SU-DHL-6 (cell line): ENCODE results near the gene APH1B.

Experiments
- H2AFZ ChIP-seq: fragments of 200-600 bp; sonication (generic); 2 replicates; pipeline ENCODE4 v1.6.1; 2014; ENCODE audit warnings: low read depth, mild to moderate bottlenecking, moderate library complexity, mixed read lengths, antibody characterized with exemption, low read length; ENCODE audit not compliant: severe bottlenecking
- H3F3A ChIP-seq: fragments of 200-600 bp; shearing (Covaris generic); 2 replicates; pipeline ENCODE4 v1.6.0; 2016; ENCODE audit warnings: antibody characterized with exemption, mild to moderate bottlenecking; ENCODE audit not compliant: insufficient read depth
- H3K27ac ChIP-seq: fragments of 200-600 bp; sonication (generic); 2 replicates; pipeline ENCODE4 v1.5.1; 2016; ENCODE audit warnings: low read depth, mild to moderate bottlenecking, low read length, moderate library complexity, mixed read lengths
- H3K27me3 ChIP-seq: fragments of 200-600 bp; sonication (generic), shearing (Covaris generic); 2 replicates; pipeline ENCODE4 v1.6.0; 2014; ENCODE audit warnings: mild to moderate bottlenecking, low read length
- H3K36me3 ChIP-seq: fragments of 200-600 bp; sonication (generic); 2 replicates; pipeline ENCODE4 v1.6.1; 2014; ENCODE audit warnings: mild to moderate bottlenecking, low read length, mixed read lengths
- H3K4me2 ChIP-seq: fragments of 300-600, 200-600 bp; shearing (Covaris generic), sonication (generic); 2 replicates; pipeline ENCODE4 v1.6.0; 2014; ENCODE audit warnings: low read length, low read depth, mild to moderate bottlenecking; ENCODE audit not compliant: poor library complexity, severe bottlenecking
- H3K4me3 ChIP-seq: fragments of 200-600 bp; sonication (generic); 2 replicates; pipeline ENCODE4 v1.5.1; 2014; ENCODE audit warnings: antibody characterized with exemption, low read length, mild to moderate bottlenecking, mixed read lengths; ENCODE audit not compliant: insufficient read depth, poor library complexity, severe bottlenecking
- H3K79me2 ChIP-seq: fragments of 200-600 bp; sonication (generic); 2 replicates; pipeline ENCODE4 v1.6.1; 2014; ENCODE audit warnings: mild to moderate bottlenecking, low read length, moderate library complexity; ENCODE audit not compliant: insufficient read depth
- H3K9ac ChIP-seq: fragments of 200-600 bp; sonication (generic); 2 replicates; pipeline ENCODE4 v1.7.0; 2014; ENCODE audit warnings: mild to moderate bottlenecking, low read length
- H3K9me2 ChIP-seq: fragments of 200-600 bp; sonication (generic); replicated peaks from 2 replicates; pipeline ENCODE4 v1.6.1; 2014; ENCODE audit warnings: low read length; ENCODE audit not compliant: insufficient read depth
- H3K9me3 ChIP-seq: fragments of 200-600 bp; sonication (generic); 2 replicates; pipeline ENCODE4 v1.6.1; 2014; ENCODE audit warnings: low read length, mixed read lengths; ENCODE audit not compliant: insufficient read depth
- H4K20me1 ChIP-seq: fragments of 200-600 bp; sonication (generic); 2 replicates; pipeline ENCODE4 v1.6.1; 2014; ENCODE audit warnings: low read depth, mild to moderate bottlenecking, antibody characterized with exemption, low read length, moderate library complexity, mixed read lengths
- CTCF ChIP-seq: fragments of 200-600 bp; sonication (generic); IDR thresholded peaks from one replicate; pipeline ENCODE4 v1.5.1; 2017; ENCODE audit warnings: antibody characterized with exemption, mild to moderate bottlenecking, low read length, moderate library complexity; ENCODE audit not compliant: insufficient read depth, poor library complexity, severe bottlenecking
- EZH2phosphoT487 ChIP-seq: fragments of 200-600 bp; sonication (generic), shearing (Covaris generic); conservative IDR thresholded peaks from 2 replicates; pipeline ENCODE4 v1.6.1; 2018; ENCODE audit warnings: mild to moderate bottlenecking, antibody characterized with exemption, low read length, moderate library complexity, mixed read lengths

The APH1B gene

DNA sequence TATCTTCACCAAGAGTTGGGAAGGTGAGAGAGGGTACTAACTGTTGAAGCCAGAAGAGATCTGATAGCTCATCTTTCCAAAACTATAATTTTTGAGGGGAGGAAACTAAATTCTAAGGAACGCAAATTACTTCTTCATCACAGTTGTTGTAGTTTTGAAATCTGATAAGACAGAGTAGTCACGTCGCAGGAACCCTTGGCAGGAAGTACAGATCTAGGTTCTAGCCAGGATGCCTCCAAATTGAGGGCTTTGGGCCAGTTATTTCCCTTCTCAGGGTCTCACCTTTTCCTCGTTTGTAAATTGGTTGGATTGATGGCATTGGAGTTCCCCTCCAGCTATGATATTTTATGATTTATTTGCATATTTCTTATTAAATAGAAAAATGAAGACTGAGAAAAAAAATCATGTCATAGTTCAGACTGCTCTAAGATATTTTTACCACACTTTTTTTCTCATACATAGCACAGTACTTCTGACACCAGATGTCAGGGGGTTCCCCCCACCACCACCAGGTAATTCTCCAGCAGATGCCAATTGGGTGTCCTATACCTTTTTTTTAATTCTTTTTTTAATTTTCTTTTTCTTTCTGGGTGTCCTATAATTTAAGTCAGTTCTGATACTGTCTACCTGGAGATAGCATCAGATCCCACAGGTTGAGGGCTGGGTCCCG lies 32.3 kb upstream of the APH1B start:
- Histone ChIP-seq H3K4me2 (no peak overlapping the region), H3K9ac (no peak overlapping the region), H3K9me3 (no peaks in the 10 kb centered on the region), H3K4me3 (no peak overlapping the region), H2AFZ (no peak overlapping the region), H3F3A (no peaks in the 10 kb centered on the region), H3K27me3 (no peaks in the 10 kb centered on the region), H3K79me2 (peaks cover 17% of the 10 kb centered on the region), H3K36me3 (peaks cover 6% of the 10 kb centered on the region; the same call in 1 of the 2 replicates), H3K9me2 (no peaks in the 10 kb centered on the region), H4K20me1 (no peaks in the 10 kb centered on the region), H3K27ac (no peak overlapping the region)
- TF ChIP-seq CTCF (no peak), EZH2phosphoT487 (no peak)

DNA sequence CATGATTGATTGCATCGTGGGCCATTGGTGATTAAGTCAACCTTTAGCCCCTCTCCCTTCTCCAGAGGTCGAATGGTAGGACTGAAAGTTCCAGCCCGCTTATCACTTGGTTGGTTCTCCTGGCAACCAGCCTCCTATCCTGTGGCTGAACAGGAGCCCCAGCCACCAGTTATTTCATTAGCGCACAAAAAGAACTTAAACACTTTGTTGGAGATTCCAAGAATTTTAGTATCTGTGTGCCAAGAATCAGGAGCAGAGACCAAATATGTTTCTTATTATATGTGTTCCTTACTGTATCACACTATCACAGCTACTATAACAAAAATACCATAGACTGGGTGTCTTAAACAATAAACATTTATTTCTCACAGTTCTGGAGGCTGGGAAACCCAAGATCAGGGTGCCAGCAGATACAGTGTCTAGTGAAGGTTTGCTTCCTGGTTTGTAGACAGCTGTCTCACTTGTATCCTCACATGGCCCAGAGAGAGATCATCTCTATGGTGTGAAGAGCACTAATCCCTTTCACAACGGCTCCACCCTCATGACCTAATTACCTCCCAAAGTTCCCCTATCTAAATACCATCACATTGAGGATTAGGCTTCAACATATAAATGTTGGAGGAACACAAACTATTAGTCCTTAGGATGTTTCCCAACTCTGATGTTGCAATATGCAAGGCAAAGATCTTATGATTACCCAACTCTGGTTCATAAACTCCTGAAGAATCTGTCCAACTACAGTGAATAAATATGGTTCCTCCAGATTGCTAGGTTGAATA lies 30.5 kb upstream of the APH1B start:
- Histone ChIP-seq H3K4me3 (no peak overlapping the region), H4K20me1 (no peaks in the 10 kb centered on the region), H3K9me2 (no peaks in the 10 kb centered on the region), H3K4me2 (no peak overlapping the region), H3K9ac (no peak overlapping the region), H3K27me3 (no peaks in the 10 kb centered on the region), H3K9me3 (no peaks in the 10 kb centered on the region), H3K27ac (no peak overlapping the region), H3F3A (no peaks in the 10 kb centered on the region), H2AFZ (no peak overlapping the region), H3K79me2 (peaks cover under 1% of the 10 kb centered on the region; the same call in 1 of the 2 replicates), H3K36me3 (peaks cover 8% of the 10 kb centered on the region; the same call in 1 of the 2 replicates)
- TF ChIP-seq CTCF (no peak), EZH2phosphoT487 (no peak)

- no peaks in the 10 kb centered on the region for H4K20me1 ChIP-seq
- no peaks in the 10 kb centered on the region for H3K79me2 ChIP-seq
- no peaks in the 10 kb centered on the region for H3K9me2 ChIP-seq
- H2AFZ ChIP-seq, result no peak overlapping the region
- H3K9me3 ChIP-seq, result no peaks in the 10 kb centered on the region
- no peak overlapping the region for H3K4me3 ChIP-seq
- no peak overlapping the region for H3K27ac ChIP-seq
- no peak overlapping the region for H3K4me2 ChIP-seq
- H3K36me3 ChIP-seq, result peaks cover 3% of the 10 kb centered on the region; the same call in 1 of the 2 replicates
- TF ChIP-seq EZH2phosphoT487 (no peak), CTCF (no peak)
- no peaks in the 10 kb centered on the region for H3K27me3 ChIP-seq
- H3K9ac ChIP-seq, result no peak overlapping the region
- H3F3A ChIP-seq, result no peaks in the 10 kb centered on the region
Measured at GRCh38 chr15:63250312-63250965, 27.0 kb upstream of the APH1B start.
